ENCODE measurements around the gene ANKHD1.
A peak's percentile ranks its signal among the peaks of the same experiment; 100 is the strongest.

The ANKHD1 gene

GRCh38 chr5:140549237-140550144 is 147.9 kb downstream of the ANKHD1 start:
- Histone ChIP-seq H3K4me1 (ENCODE audit: control insufficient read depth, insufficient read depth, low read length) (peaks cover 43% of the 10 kb centered on the region), H3K27me3 (ENCODE audit: control insufficient read depth, insufficient read depth, low read length) (no peaks in the 10 kb centered on the region), H3K4me3 (ENCODE audit: low read length) (no peak overlapping the region), H3K9me3 (ENCODE audit: control insufficient read depth, low read length) (no peaks in the 10 kb centered on the region), H3K36me3 (ENCODE audit: control insufficient read depth, insufficient read depth, low read length) (peaks cover 20% of the 10 kb centered on the region), H3K9ac (ENCODE audit: low read length) (peak overlapping the region; percentile 89)

- peaks cover 44% of the 10 kb centered on the region for H3K4me1 ChIP-seq (ENCODE audit: control insufficient read depth, insufficient read depth, low read length)
- H3K27me3 ChIP-seq (ENCODE audit: control insufficient read depth, insufficient read depth, low read length) = no peaks in the 10 kb centered on the region
- H3K9ac ChIP-seq (ENCODE audit: low read length) = peak overlapping the region; percentile 48
- H3K9me3 ChIP-seq (ENCODE audit: control insufficient read depth, low read length) = no peaks in the 10 kb centered on the region
- no peak overlapping the region for H3K4me3 ChIP-seq (ENCODE audit: low read length)
- peaks cover 20% of the 10 kb centered on the region for H3K36me3 ChIP-seq (ENCODE audit: control insufficient read depth, insufficient read depth, low read length)
Observed at GRCh38 chr5:140550147-140551079, 148.8 kb downstream of the ANKHD1 start.

DNA sequence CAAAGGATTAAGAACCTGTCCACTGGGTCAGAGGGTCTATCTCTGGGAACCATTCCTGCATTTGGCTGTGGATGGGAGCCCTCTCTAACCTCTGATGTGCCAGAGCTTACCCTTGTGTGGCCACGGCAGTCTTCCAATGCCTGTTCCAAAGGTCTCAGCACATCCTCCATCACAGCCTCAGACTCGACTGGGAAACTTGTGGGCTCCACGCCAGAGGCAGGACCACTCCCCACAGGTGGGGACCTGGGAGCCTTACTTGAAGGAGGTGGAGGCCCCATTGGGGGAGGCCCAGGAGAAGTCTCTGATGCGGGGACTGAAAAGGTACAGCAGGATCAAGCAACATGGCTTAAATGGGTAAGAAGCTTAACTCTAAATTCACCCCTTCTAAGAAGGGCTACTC is 150.2 kb downstream of the ANKHD1 start:
- H3K36me3 ChIP-seq (ENCODE audit: control insufficient read depth, insufficient read depth, low read length) = peaks cover 20% of the 10 kb centered on the region
- H3K9me3 ChIP-seq (ENCODE audit: control insufficient read depth, low read length) = no peaks in the 10 kb centered on the region
- peaks cover 45% of the 10 kb centered on the region for H3K4me1 ChIP-seq (ENCODE audit: control insufficient read depth, insufficient read depth, low read length)
- H3K4me3 ChIP-seq (ENCODE audit: low read length) = no peak overlapping the region
- H3K27me3 ChIP-seq (ENCODE audit: control insufficient read depth, insufficient read depth, low read length) = no peaks in the 10 kb centered on the region
- no peak overlapping the region for H3K9ac ChIP-seq (ENCODE audit: low read length)

GRCh38 chr5:140553657-140554056 is 152.0 kb downstream of the ANKHD1 start:
- H3K9me3 ChIP-seq (ENCODE audit: control insufficient read depth, low read length) = no peaks in the 10 kb centered on the region
- H3K9ac ChIP-seq (ENCODE audit: low read length) = no peak overlapping the region
- H3K4me3 ChIP-seq (ENCODE audit: low read length) = no peak overlapping the region
- no peaks in the 10 kb centered on the region for H3K27me3 ChIP-seq (ENCODE audit: control insufficient read depth, insufficient read depth, low read length)
- H3K4me1 ChIP-seq (ENCODE audit: control insufficient read depth, insufficient read depth, low read length) = peaks cover 35% of the 10 kb centered on the region
- H3K36me3 ChIP-seq (ENCODE audit: control insufficient read depth, insufficient read depth, low read length) = peaks cover 20% of the 10 kb centered on the region

- no peaks in the 10 kb centered on the region for H3K9me3 ChIP-seq (ENCODE audit: control insufficient read depth, low read length)
- peaks cover 20% of the 10 kb centered on the region for H3K36me3 ChIP-seq (ENCODE audit: control insufficient read depth, insufficient read depth, low read length)
- no peaks in the 10 kb centered on the region for H3K27me3 ChIP-seq (ENCODE audit: control insufficient read depth, insufficient read depth, low read length)
- no peak overlapping the region for H3K4me3 ChIP-seq (ENCODE audit: low read length)
- no peak overlapping the region for H3K9ac ChIP-seq (ENCODE audit: low read length)
- peaks cover 27% of the 10 kb centered on the region for H3K4me1 ChIP-seq (ENCODE audit: control insufficient read depth, insufficient read depth, low read length)
Observed at GRCh38 chr5:140554454-140554853, 152.8 kb downstream of the ANKHD1 start.

DNA sequence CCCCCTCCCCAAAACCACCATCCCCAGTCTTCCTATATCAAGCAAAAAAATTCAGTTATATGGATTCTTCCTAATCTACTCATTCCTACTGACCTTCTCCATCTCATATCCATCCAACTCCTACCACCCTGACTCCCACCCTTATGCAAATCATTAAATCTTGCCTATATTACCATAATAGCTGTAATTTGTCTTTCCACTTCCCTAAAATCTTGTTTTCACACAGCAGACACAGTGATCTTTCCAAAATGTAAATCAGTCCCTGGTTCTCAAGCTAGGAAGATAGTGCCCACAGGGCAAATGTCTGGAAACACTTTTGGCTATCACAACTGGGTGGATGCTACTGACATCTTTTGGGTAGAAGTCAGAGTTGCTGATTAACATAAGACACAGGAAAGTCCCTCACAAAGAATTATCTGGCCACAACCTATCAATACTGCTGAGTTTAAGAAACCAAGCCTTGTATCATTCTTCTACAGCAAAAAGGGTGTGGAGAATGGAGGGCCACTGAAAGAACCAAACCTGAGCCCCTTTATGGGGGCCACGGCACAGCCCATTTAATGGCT is 154.2 kb downstream of the ANKHD1 start:
- Histone ChIP-seq H3K4me3 (ENCODE audit: low read length) (peak overlapping the region; percentile 80), H3K36me3 (ENCODE audit: control insufficient read depth, insufficient read depth, low read length) (peaks cover 10% of the 10 kb centered on the region), H3K27me3 (ENCODE audit: control insufficient read depth, insufficient read depth, low read length) (no peaks in the 10 kb centered on the region), H3K9me3 (ENCODE audit: control insufficient read depth, low read length) (no peaks in the 10 kb centered on the region), H3K9ac (ENCODE audit: low read length) (no peak overlapping the region), H3K4me1 (ENCODE audit: control insufficient read depth, insufficient read depth, low read length) (peaks cover 21% of the 10 kb centered on the region)

DNA sequence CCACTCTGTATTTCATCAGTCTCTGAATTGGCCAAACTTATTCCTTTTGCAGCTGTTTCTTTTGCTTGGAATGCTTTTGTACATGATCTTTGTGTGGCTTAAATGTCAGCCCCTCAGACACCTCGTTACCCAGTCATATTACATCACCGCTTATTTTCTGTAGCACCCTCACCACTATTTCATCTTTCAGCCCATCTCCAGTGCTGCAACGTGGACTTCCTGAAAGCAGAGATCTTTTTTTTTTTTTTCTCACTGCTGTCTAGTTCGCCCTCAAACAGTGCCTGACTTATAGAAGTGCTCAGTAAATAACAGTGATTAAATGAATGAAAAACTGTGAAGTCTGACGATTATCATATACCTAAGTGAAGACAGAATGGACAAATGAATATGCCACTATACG is 154.8 kb downstream of the ANKHD1 start:
- peak overlapping the region; percentile 80 for H3K4me3 ChIP-seq (ENCODE audit: low read length)
- H3K36me3 ChIP-seq (ENCODE audit: control insufficient read depth, insufficient read depth, low read length) = peaks cover 5% of the 10 kb centered on the region
- no peaks in the 10 kb centered on the region for H3K27me3 ChIP-seq (ENCODE audit: control insufficient read depth, insufficient read depth, low read length)
- no peaks in the 10 kb centered on the region for H3K9me3 ChIP-seq (ENCODE audit: control insufficient read depth, low read length)
- H3K9ac ChIP-seq (ENCODE audit: low read length) = peak overlapping the region; percentile 93
- H3K4me1 ChIP-seq (ENCODE audit: control insufficient read depth, insufficient read depth, low read length) = peaks cover 21% of the 10 kb centered on the region

GRCh38 chr5:140557136-140557805 is 155.6 kb downstream of the ANKHD1 start, which contains the start of gene SRA1:
TSS of gene SRA1 (minus strand) at chr5:140557473. CDS start at chr5:140557452, 21 bp downstream.
- peaks cover 21% of the 10 kb centered on the region for H3K4me1 ChIP-seq (ENCODE audit: control insufficient read depth, insufficient read depth, low read length)
- peak within 1 kb of the TSS; percentile 93 for H3K9ac ChIP-seq (ENCODE audit: low read length)
- H3K4me3 ChIP-seq (ENCODE audit: low read length) = peak within 1 kb of the TSS; percentile 80
- no peaks in the 10 kb centered on the region for H3K9me3 ChIP-seq (ENCODE audit: control insufficient read depth, low read length)
- no peaks in the 10 kb centered on the region for H3K27me3 ChIP-seq (ENCODE audit: control insufficient read depth, insufficient read depth, low read length)
- no peaks in the 10 kb centered on the region for H3K36me3 ChIP-seq (ENCODE audit: control insufficient read depth, insufficient read depth, low read length)

DNA sequence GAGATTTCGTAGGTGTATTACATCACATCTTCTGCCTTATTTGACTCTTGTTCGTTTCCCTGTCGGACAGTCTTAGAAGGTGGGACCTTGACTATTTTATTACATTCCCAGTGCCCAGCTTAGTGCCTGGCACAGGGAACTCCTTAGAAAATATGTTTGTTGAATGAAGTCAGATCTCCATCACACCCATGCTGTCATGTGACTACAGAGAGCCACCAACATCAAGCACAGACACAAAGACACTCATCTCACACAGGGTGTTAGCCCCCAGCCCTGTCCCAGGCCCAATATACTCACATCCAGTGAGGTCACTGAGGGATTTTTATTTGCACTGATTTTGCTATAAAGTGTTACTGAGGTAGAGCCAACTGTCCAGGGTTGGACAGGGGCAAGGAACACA is 156.3 kb downstream of the ANKHD1 start:
- H3K36me3 ChIP-seq (ENCODE audit: control insufficient read depth, insufficient read depth, low read length) = no peaks in the 10 kb centered on the region
- no peaks in the 10 kb centered on the region for H3K27me3 ChIP-seq (ENCODE audit: control insufficient read depth, insufficient read depth, low read length)
- H3K4me3 ChIP-seq (ENCODE audit: low read length) = no peak overlapping the region
- H3K9ac ChIP-seq (ENCODE audit: low read length) = peak overlapping the region; percentile 93
- H3K9me3 ChIP-seq (ENCODE audit: control insufficient read depth, low read length) = no peaks in the 10 kb centered on the region
- peaks cover 21% of the 10 kb centered on the region for H3K4me1 ChIP-seq (ENCODE audit: control insufficient read depth, insufficient read depth, low read length)

DNA sequence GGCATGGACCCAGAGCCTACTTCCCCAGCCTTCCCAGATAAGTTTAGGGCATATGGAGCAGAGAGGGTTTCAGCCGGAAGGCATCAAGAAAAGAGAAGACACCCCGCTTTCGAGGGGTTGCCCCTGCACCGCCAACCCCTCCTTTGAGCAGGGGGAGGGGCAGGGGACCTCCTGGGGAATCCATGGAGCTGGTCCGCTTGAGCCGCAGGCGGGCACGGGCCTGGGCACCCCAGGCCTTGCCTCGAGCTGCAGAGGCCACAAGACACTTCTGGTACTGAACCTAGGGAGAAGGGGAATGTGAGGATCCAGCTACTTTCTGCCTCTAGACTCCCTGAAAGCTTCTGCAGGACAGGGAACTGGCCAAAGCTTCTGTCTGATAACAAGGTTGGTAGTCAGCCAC is 156.9 kb downstream of the ANKHD1 start:
- H3K9me3 ChIP-seq (ENCODE audit: control insufficient read depth, low read length) = no peaks in the 10 kb centered on the region
- H3K4me1 ChIP-seq (ENCODE audit: control insufficient read depth, insufficient read depth, low read length) = peaks cover 24% of the 10 kb centered on the region
- H3K4me3 ChIP-seq (ENCODE audit: low read length) = no peak overlapping the region
- H3K36me3 ChIP-seq (ENCODE audit: control insufficient read depth, insufficient read depth, low read length) = no peaks in the 10 kb centered on the region
- no peaks in the 10 kb centered on the region for H3K27me3 ChIP-seq (ENCODE audit: control insufficient read depth, insufficient read depth, low read length)
- no peak overlapping the region for H3K9ac ChIP-seq (ENCODE audit: low read length)

GRCh38 chr5:140560227-140560626 is 158.6 kb downstream of the ANKHD1 start:
- H3K4me1 ChIP-seq (ENCODE audit: control insufficient read depth, insufficient read depth, low read length) = peaks cover 26% of the 10 kb centered on the region
- H3K36me3 ChIP-seq (ENCODE audit: control insufficient read depth, insufficient read depth, low read length) = no peaks in the 10 kb centered on the region
- no peaks in the 10 kb centered on the region for H3K27me3 ChIP-seq (ENCODE audit: control insufficient read depth, insufficient read depth, low read length)
- H3K9me3 ChIP-seq (ENCODE audit: control insufficient read depth, low read length) = no peaks in the 10 kb centered on the region
- H3K4me3 ChIP-seq (ENCODE audit: low read length) = no peak overlapping the region
- H3K9ac ChIP-seq (ENCODE audit: low read length) = no peak overlapping the region

Data from mucosa of stomach (tissue), 1 donor.